HEK293 (cell line): ENCODE data around the gene CXCL16.
A peak's percentile ranks its signal among the peaks of the same experiment; 100 is the strongest.

Source experiments
- GLI4 ChIP-seq: fragments of 450-650 bp; formaldehyde crosslinking; IDR thresholded peaks from 2 replicates; pipeline ENCODE4 v1.5.1; 2016; ENCODE audit warnings: missing biosample characterization, missing genetic modification characterization
- HOXD13 ChIP-seq: sonication (generic); formaldehyde crosslinking; IDR thresholded peaks from 2 replicates; pipeline ENCODE4 v1.8.0; 2022; ENCODE audit warnings: missing genetic modification reagents, borderline replicate concordance
- KLF8 ChIP-seq: fragments of 450-650 bp; formaldehyde crosslinking; IDR thresholded peaks from 2 replicates; pipeline ENCODE4 v1.5.1; 2016; ENCODE audit warnings: missing biosample characterization, missing genetic modification characterization
- REPIN1 ChIP-seq: fragments of 450-650 bp; formaldehyde crosslinking; IDR thresholded peaks from 2 replicates; pipeline ENCODE4 v1.5.1; 2017; ENCODE audit warnings: missing biosample characterization, missing genetic modification characterization, low read depth
- SETDB1 ChIP-seq: IDR thresholded peaks from one replicate; pipeline ENCODE4 v1.6.1; 2017; ENCODE audit warnings: mild to moderate bottlenecking, low read length, moderate library complexity, mixed read lengths; ENCODE audit not compliant: insufficient read length
- SP7 ChIP-seq: fragments of 450-650 bp; formaldehyde crosslinking; IDR thresholded peaks from 2 replicates; pipeline ENCODE4 v1.5.1; 2016; ENCODE audit warnings: missing biosample characterization, missing genetic modification characterization
- ZBTB21 ChIP-seq: fragments of 450-650 bp; formaldehyde crosslinking; IDR thresholded peaks from 2 replicates; pipeline ENCODE4 v1.5.1; 2017; ENCODE audit warnings: missing biosample characterization, missing genetic modification characterization
- ZIC2 ChIP-seq: fragments of 450-650 bp; formaldehyde crosslinking; IDR thresholded peaks from 2 replicates; pipeline ENCODE4 v1.5.1; 2016; ENCODE audit warnings: missing biosample characterization, missing genetic modification characterization
- ZNF10 ChIP-seq: fragments of 450-650 bp; formaldehyde crosslinking; IDR thresholded peaks from 2 replicates; pipeline ENCODE4 v1.5.1; 2017; ENCODE audit warnings: missing biosample characterization, missing genetic modification characterization
- ZNF112 ChIP-seq: fragments of 450-650 bp; formaldehyde crosslinking; IDR thresholded peaks from 2 replicates; pipeline ENCODE4 v1.5.0; 2017; ENCODE audit warnings: missing biosample characterization, missing genetic modification characterization
- ZNF138 ChIP-seq: fragments of 450-650 bp; formaldehyde crosslinking; IDR thresholded peaks from 2 replicates; pipeline ENCODE4 v1.5.1; 2016; ENCODE audit warnings: missing biosample characterization, missing genetic modification characterization, borderline replicate concordance
- ZNF146 ChIP-seq: fragments of 450-650 bp; formaldehyde crosslinking; IDR thresholded peaks from 2 replicates; pipeline ENCODE4 v1.5.1; 2016; ENCODE audit warnings: missing biosample characterization, missing genetic modification characterization
- ZNF211 ChIP-seq: fragments of 450-650 bp; formaldehyde crosslinking; IDR thresholded peaks from 2 replicates; pipeline ENCODE4 v1.5.1; 2016; ENCODE audit warnings: low read depth, missing biosample characterization, missing genetic modification characterization
- ZNF223 ChIP-seq: fragments of 450-650 bp; formaldehyde crosslinking; IDR thresholded peaks from 2 replicates; pipeline ENCODE4 v1.5.1; 2016; ENCODE audit warnings: missing biosample characterization, missing genetic modification characterization
- ZNF350 ChIP-seq: fragments of 450-650 bp; formaldehyde crosslinking; IDR thresholded peaks from 2 replicates; pipeline ENCODE4 v1.5.0; 2017; ENCODE audit warnings: missing biosample characterization, mild to moderate bottlenecking, missing genetic modification characterization
- ZNF366 ChIP-seq: fragments of 450-650 bp; formaldehyde crosslinking; conservative IDR thresholded peaks from 2 replicates; pipeline ENCODE4 v1.5.1; 2016; ENCODE audit warnings: missing biosample characterization, missing genetic modification characterization
- ZNF423 ChIP-seq: fragments of 450-650 bp; formaldehyde crosslinking; IDR thresholded peaks from 2 replicates; pipeline ENCODE4 v1.5.1; 2016; ENCODE audit warnings: missing biosample characterization, missing genetic modification characterization
- ZNF530 ChIP-seq: fragments of 450-650 bp; formaldehyde crosslinking; IDR thresholded peaks from 2 replicates; pipeline ENCODE4 v1.5.1; 2016; ENCODE audit warnings: low read depth, missing biosample characterization, missing genetic modification characterization
- ZNF544 ChIP-seq: fragments of 450-650 bp; formaldehyde crosslinking; IDR thresholded peaks from 2 replicates; pipeline ENCODE4 v1.5.0; 2017; ENCODE audit warnings: missing biosample characterization, missing genetic modification characterization
- ZNF549 ChIP-seq: fragments of 450-650 bp; IDR thresholded peaks from 2 replicates; pipeline ENCODE4 v1.5.1; 2018; ENCODE audit warnings: missing biosample characterization, missing genetic modification characterization, mild to moderate bottlenecking, inconsistent platforms, moderate library complexity
- ZNF561 ChIP-seq: fragments of 450-650 bp; IDR thresholded peaks from 2 replicates; pipeline ENCODE4 v1.5.1; 2018; ENCODE audit warnings: missing biosample characterization, missing genetic modification characterization, borderline replicate concordance
- ZNF629 ChIP-seq: fragments of 450-650 bp; formaldehyde crosslinking; IDR thresholded peaks from 2 replicates; pipeline ENCODE4 v1.5.1; 2017; ENCODE audit warnings: missing biosample characterization, missing genetic modification characterization
- ZNF654 ChIP-seq: fragments of 450-650 bp; formaldehyde crosslinking; IDR thresholded peaks from 2 replicates; pipeline ENCODE4 v1.5.1; 2016; ENCODE audit warnings: low read depth, missing biosample characterization, missing genetic modification characterization
- ZNF677 ChIP-seq: fragments of 450-650 bp; IDR thresholded peaks from 2 replicates; pipeline ENCODE4 v1.5.0; 2018; ENCODE audit warnings: missing biosample characterization, mild to moderate bottlenecking, missing genetic modification characterization, moderate library complexity
- ZNF76 ChIP-seq: fragments of 450-650 bp; formaldehyde crosslinking; IDR thresholded peaks from 2 replicates; pipeline ENCODE4; 2016; ENCODE audit warnings: low read depth, missing biosample characterization, missing genetic modification characterization, borderline replicate concordance
- ZNF777 ChIP-seq: fragments of 450-650 bp; formaldehyde crosslinking; IDR thresholded peaks from 2 replicates; pipeline ENCODE4 v1.5.1; 2017; ENCODE audit warnings: missing biosample characterization, missing genetic modification characterization, borderline replicate concordance
- ZNF843 ChIP-seq: fragments of 450-650 bp; formaldehyde crosslinking; IDR thresholded peaks from 2 replicates; pipeline ENCODE4 v1.5.1; 2016; ENCODE audit warnings: missing biosample characterization, missing genetic modification characterization
- TF ChIP-seq, protein P1 (sequence below): fragments of 450-650 bp; formaldehyde crosslinking; IDR thresholded peaks from 2 replicates; pipeline ENCODE4 v1.5.1; 2016; ENCODE audit warnings: missing biosample characterization, missing genetic modification characterization, low read depth
- TF ChIP-seq, protein P2 (sequence below): fragments of 450-650 bp; formaldehyde crosslinking; IDR thresholded peaks from 2 replicates; pipeline ENCODE4 v1.5.1; 2016; ENCODE audit warnings: missing biosample characterization, missing genetic modification characterization
- TF ChIP-seq, protein P3 (sequence below): fragments of 450-650 bp; formaldehyde crosslinking; IDR thresholded peaks from 2 replicates; pipeline ENCODE4 v1.5.1; 2017; ENCODE audit warnings: missing biosample characterization, missing genetic modification characterization
- TF ChIP-seq, protein P4 (sequence below): fragments of 450-650 bp; formaldehyde crosslinking; IDR thresholded peaks from 2 replicates; pipeline ENCODE4 v1.5.1; 2016; ENCODE audit warnings: missing biosample characterization, missing genetic modification characterization
- TF ChIP-seq, protein P5 (sequence below): fragments of 450-650 bp; formaldehyde crosslinking; IDR thresholded peaks from 2 replicates; pipeline ENCODE4 v1.5.1; 2016; ENCODE audit warnings: missing biosample characterization, missing genetic modification characterization

The CXCL16 gene

DNA sequence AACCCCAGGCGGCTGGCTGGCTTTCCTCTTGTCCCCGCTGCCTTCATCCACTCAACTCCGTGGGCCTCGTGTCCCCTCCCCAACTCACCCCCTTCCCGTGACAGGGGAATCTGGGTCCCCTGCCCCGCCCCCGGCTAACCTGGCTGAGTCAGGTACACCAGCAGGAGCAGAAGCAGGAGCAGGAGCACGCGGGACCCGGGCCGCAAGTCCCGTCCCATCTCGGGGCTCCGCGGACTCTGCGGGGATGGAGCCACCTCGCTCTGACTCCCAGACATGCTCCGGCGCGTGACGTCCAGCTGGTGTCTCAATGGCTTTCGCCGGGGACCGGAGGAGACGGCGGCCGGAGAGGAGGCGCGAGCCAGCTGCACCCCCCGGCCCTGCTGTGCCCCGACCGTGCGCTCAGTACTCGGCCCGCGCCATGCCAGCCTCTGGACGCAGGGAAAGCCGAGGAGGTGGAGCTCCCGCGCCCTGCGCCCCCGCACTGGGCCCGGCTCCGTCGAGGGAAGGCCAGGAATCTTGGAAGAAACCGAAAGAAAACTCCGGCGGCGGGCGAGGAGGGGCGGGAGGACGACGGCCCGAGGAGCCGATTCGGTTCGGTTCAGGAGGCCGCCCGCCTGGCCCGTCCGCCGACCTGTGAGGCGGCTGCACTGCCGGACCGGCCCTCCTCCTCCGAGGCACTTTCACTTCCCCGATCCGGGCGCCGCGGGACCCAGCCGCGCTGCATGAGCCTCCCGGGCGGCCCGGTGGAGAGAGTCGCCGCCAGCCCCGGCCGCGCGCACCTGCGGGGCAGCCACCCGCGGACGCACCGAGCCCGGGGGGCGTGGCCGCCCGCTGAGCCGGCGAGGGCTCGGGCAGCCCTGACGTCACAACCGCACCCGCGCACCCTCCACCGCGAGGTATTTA lies at the start of gene CXCL16, which contains the start of gene ZMYND15 (continued):
- TF ChIP-seq, protein P1, sequence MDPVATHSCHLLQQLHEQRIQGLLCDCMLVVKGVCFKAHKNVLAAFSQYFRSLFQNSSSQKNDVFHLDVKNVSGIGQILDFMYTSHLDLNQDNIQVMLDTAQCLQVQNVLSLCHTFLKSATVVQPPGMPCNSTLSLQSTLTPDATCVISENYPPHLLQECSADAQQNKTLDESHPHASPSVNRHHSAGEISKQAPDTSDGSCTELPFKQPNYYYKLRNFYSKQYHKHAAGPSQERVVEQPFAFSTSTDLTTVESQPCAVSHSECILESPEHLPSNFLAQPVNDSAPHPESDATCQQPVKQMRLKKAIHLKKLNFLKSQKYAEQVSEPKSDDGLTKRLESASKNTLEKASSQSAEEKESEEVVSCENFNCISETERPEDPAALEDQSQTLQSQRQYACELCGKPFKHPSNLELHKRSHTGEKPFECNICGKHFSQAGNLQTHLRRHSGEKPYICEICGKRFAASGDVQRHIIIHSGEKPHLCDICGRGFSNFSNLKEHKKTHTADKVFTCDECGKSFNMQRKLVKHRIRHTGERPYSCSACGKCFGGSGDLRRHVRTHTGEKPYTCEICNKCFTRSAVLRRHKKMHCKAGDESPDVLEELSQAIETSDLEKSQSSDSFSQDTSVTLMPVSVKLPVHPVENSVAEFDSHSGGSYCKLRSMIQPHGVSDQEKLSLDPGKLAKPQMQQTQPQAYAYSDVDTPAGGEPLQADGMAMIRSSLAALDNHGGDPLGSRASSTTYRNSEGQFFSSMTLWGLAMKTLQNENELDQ (tag by site-specific recombination) = no peak
- no peak for TF ChIP-seq SETDB1
- TF ChIP-seq REPIN1 (tag by site-specific recombination) = no peak
- no peak for TF ChIP-seq ZNF223 (tag by site-specific recombination)
- no peak for TF ChIP-seq ZNF112 (tag by site-specific recombination)
- TF ChIP-seq GLI4 (tag by site-specific recombination) = no peak
- TF ChIP-seq KLF8 (tag by site-specific recombination) = no peak
- no peak for TF ChIP-seq ZNF423 (tag by site-specific recombination)
- TF ChIP-seq ZNF10 (tag by site-specific recombination) = no peak
- no peak; the same call in 1 of the 2 replicates for TF ChIP-seq ZNF629
- TF ChIP-seq ZBTB21 (tag by site-specific recombination) = no peak
- TF ChIP-seq ZNF350 (tag by site-specific recombination) = no peak
- TF ChIP-seq, protein P2, sequence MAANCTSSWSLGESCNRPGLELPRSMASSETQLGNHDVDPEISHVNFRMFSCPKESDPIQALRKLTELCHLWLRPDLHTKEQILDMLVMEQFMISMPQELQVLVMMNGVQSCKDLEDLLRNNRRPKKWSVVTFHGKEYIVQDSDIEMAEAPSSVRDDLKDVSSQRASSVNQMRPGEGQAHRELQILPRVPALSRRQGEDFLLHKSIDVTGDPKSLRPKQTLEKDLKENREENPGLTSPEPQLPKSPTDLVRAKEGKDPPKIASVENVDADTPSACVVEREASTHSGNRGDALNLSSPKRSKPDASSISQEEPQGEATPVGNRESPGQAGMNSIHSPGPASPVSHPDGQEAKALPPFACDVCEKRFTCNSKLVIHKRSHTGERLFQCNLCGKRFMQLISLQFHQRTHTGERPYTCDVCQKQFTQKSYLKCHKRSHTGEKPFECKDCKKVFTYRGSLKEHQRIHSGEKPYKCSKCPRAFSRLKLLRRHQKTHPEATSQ = 0 out of 2 replicates have a peak, but pooled peaks have one; percentile 25
- 0 out of 2 replicates have a peak, but pooled peaks have one; percentile 70 for TF ChIP-seq ZNF561 (tag by site-specific recombination)
- TF ChIP-seq SP7 = no peak; the same call in 1 of the 2 replicates
- TF ChIP-seq, protein P3, sequence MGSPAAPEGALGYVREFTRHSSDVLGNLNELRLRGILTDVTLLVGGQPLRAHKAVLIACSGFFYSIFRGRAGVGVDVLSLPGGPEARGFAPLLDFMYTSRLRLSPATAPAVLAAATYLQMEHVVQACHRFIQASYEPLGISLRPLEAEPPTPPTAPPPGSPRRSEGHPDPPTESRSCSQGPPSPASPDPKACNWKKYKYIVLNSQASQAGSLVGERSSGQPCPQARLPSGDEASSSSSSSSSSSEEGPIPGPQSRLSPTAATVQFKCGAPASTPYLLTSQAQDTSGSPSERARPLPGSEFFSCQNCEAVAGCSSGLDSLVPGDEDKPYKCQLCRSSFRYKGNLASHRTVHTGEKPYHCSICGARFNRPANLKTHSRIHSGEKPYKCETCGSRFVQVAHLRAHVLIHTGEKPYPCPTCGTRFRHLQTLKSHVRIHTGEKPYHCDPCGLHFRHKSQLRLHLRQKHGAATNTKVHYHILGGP (tag by site-specific recombination) = no peak
- TF ChIP-seq ZNF530 (tag by site-specific recombination) = no peak
- TF ChIP-seq ZNF654 (tag by site-specific recombination) = no peak
- TF ChIP-seq ZNF146 (tag by site-specific recombination) = no peak
- TF ChIP-seq ZNF777 (tag by site-specific recombination) = peak; percentile 93; the same call in 1 of the 2 replicates
- no peak for TF ChIP-seq ZNF366 (tag by site-specific recombination)
- TF ChIP-seq ZNF544 (tag by site-specific recombination) = no peak
- TF ChIP-seq ZIC2 (tag by site-specific recombination) = no peak; the same call in 1 of the 2 replicates
- no peak for TF ChIP-seq ZNF549 (tag by site-specific recombination)
- no peak for TF ChIP-seq ZNF211 (tag by site-specific recombination)
- TF ChIP-seq ZNF138 (tag by site-specific recombination) = no peak
- TF ChIP-seq, protein P4, sequence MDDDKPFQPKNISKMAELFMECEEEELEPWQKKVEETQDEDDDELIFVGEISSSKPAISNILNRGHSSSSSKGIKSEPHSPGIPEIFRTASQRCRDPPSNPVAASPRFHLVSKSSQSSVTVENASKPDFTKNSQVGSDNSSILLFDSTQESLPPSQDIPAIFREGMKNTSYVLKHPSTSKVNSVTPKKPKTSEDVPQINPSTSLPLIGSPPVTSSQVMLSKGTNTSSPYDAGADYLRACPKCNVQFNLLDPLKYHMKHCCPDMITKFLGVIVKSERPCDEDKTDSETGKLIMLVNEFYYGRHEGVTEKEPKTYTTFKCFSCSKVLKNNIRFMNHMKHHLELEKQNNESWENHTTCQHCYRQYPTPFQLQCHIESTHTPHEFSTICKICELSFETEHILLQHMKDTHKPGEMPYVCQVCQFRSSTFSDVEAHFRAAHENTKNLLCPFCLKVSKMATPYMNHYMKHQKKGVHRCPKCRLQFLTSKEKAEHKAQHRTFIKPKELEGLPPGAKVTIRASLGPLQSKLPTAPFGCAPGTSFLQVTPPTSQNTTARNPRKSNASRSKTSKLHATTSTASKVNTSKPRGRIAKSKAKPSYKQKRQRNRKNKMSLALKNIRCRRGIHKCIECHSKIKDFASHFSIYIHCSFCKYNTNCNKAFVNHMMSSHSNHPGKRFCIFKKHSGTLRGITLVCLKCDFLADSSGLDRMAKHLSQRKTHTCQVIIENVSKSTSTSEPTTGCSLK (tag by site-specific recombination) = no peak
- TF ChIP-seq HOXD13 = no peak
- TF ChIP-seq ZNF843 = 0 out of 2 replicates have a peak, but pooled peaks have one; percentile 22
- TF ChIP-seq, protein P5, sequence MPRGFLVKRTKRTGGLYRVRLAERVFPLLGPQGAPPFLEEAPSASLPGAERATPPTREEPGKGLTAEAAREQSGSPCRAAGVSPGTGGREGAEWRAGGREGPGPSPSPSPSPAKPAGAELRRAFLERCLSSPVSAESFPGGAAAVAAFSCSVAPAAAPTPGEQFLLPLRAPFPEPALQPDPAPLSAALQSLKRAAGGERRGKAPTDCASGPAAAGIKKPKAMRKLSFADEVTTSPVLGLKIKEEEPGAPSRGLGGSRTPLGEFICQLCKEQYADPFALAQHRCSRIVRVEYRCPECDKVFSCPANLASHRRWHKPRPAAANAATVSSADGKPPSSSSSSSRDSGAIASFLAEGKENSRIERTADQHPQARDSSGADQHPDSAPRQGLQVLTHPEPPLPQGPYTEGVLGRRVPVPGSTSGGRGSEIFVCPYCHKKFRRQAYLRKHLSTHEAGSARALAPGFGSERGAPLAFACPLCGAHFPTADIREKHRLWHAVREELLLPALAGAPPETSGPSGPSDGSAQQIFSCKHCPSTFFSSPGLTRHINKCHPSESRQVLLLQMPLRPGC (tag by site-specific recombination) = no peak
- TF ChIP-seq ZNF76 (tag by site-specific recombination) = 0 out of 2 replicates have a peak, but pooled peaks have one; percentile 15
- TF ChIP-seq ZNF677 (tag by site-specific recombination) = no peak
